HepG2 (cell line): ENCODE results near the gene BLOC1S1. TPM values are rescaled to one million over a fixed set of nuclear protein-coding genes. Genes with fewer than 3 reads are reported as not detected.
"Not testable (repeated sequence)": the region's sequence is repeated elsewhere in the genome, so short reads cannot be mapped to it uniquely, and the experiment has no call there.

ENCODE experiments used
- ATAC-seq: fragments of 200-7000 bp; cut with Tn5 transposase; 3 replicates; pipeline ENCODE4 v1.9.1; 2020; ENCODE audit warnings: mild to moderate bottlenecking, moderate library complexity
- BruUV-seq: library from RNA; stranded (reverse); fragments of 400-500 nt; replicated peaks from 2 replicates; lab custom pipeline; 2021; lab: Mats Ljungman, UMichigan
- CTCF ChIA-PET: fragments of 300-600 bp; formaldehyde crosslinking; extraction: SDS; loops from one replicate; lab custom pipeline; 2021; ENCODE audit warnings: low total read pairs, inconsistent platforms, low intra/inter-chr PET ratio; lab: Yijun Ruan, JAX
- POLR2A ChIA-PET: fragments of 350-600 bp; sonication (Branson Sonifier 250); formaldehyde crosslinking; loops from one replicate; lab custom pipeline; 2020; ENCODE audit warnings: antibody characterized with exemption, inconsistent platforms; lab: Yijun Ruan, JAX
- DNase-seq: peaks from one replicate; pipeline ENCODE4 v3.0.0-alpha.2; 2015; ENCODE audit warnings: low spot score
- FAIRE-seq: peaks from 3 replicates; lab custom pipeline; 2011; peaks lifted over from hg19 to GRCh38; lab: Jason Lieb, UNC
- H2AFZ ChIP-seq: one replicate; pipeline ENCODE4 v1.6.1; 2011; ENCODE audit warnings: low read length, inconsistent platforms
- H3K27ac ChIP-seq: fragments of 300-600 bp; 3 replicates; pipeline ENCODE4 v1.8.0; 2011; ENCODE audit warnings: mixed run types, mild to moderate bottlenecking, mixed read lengths, low read length, inconsistent platforms; ENCODE audit not compliant: insufficient read depth; ENCODE audit errors: extremely low read length
- H3K27me3 ChIP-seq, 2 experiments: fragments of 200-600 bp in 1 of 2; 2 replicates in 1 of 2; 3 replicates in 1 of 2; pipeline versions ENCODE4 v1.6.0 to v1.8.0; 2011; ENCODE audit warnings: low read length in 2 of 2, mild to moderate bottlenecking in 2 of 2, moderate library complexity in 2 of 2, inconsistent platforms in 1 of 2; ENCODE audit not compliant: insufficient read depth in 2 of 2, control insufficient read depth in 1 of 2
- H3K36me3 ChIP-seq, 2 experiments: fragments of 200-600 bp in 1 of 2; replicated peaks in 1 of 2; 2 replicates in 1 of 2; 3 replicates in 1 of 2; pipeline versions ENCODE4 v1.5.1 to v1.8.0; 2011; ENCODE audit warnings: low read length in 2 of 2, inconsistent platforms in 1 of 2; ENCODE audit not compliant: insufficient read depth in 2 of 2, control insufficient read depth in 1 of 2
- H3K4me1 ChIP-seq: 2 replicates; pipeline ENCODE4 v1.5.1; 2012; ENCODE audit warnings: low read length, inconsistent platforms; ENCODE audit not compliant: insufficient read depth
- H3K4me2 ChIP-seq: 2 replicates; pipeline ENCODE4 v1.6.0; 2011; ENCODE audit warnings: low read depth, low read length, inconsistent platforms
- H3K4me3 ChIP-seq, 3 experiments: fragments of 200-600 bp in 1 of 3; sonication (generic), shearing (Covaris generic) in 1 of 3; replicated peaks in 1 of 3; 2 replicates each; pipeline ENCODE4 v1.5.1; 2011 to 2016; ENCODE audit warnings: low read length in 3 of 3, inconsistent platforms in 2 of 3, low read depth in 2 of 3, mild to moderate bottlenecking in 2 of 3, control low read depth in 1 of 3, mixed read lengths in 1 of 3; ENCODE audit not compliant: insufficient read depth in 1 of 3
- H3K79me2 ChIP-seq: one replicate; pipeline ENCODE4 v1.6.1; 2011; ENCODE audit warnings: low read length, inconsistent platforms; ENCODE audit not compliant: insufficient read depth
- H3K9ac ChIP-seq: 2 replicates; pipeline ENCODE4 v1.6.0; 2011; ENCODE audit warnings: mild to moderate bottlenecking, low read depth, low read length, inconsistent platforms; ENCODE audit not compliant: insufficient read depth
- H3K9me3 ChIP-seq: 2 replicates; pipeline ENCODE4 v1.5.1; 2012; ENCODE audit warnings: mild to moderate bottlenecking, low read length
- H4K20me1 ChIP-seq: 2 replicates; pipeline ENCODE4 v1.6.0; 2011; ENCODE audit warnings: inconsistent platforms, mild to moderate bottlenecking, low read length, moderate library complexity; ENCODE audit not compliant: insufficient read depth
- AFF4 ChIP-seq: sonication (generic); formaldehyde crosslinking; IDR thresholded peaks from 2 replicates; pipeline ENCODE4 v1.4.0; 2020; ENCODE audit warnings: missing genetic modification reagents
- ARNTL ChIP-seq: sonication (generic); formaldehyde crosslinking; IDR thresholded peaks from 2 replicates; pipeline ENCODE4 v1.4.0; 2020; ENCODE audit warnings: mild to moderate bottlenecking, missing genetic modification reagents
- ETV5 ChIP-seq: IDR thresholded peaks from 2 replicates; pipeline ENCODE4 v1.6.1; 2018; ENCODE audit warnings: missing biosample characterization, missing genetic modification reagents, inconsistent platforms, borderline replicate concordance
- FOXO4 ChIP-seq: sonication (generic); formaldehyde crosslinking; conservative IDR thresholded peaks from 2 replicates; pipeline ENCODE4 v1.8.1; 2023; ENCODE audit warnings: missing genetic modification reagents
- MED1 ChIP-seq: sonication (generic); formaldehyde crosslinking; IDR thresholded peaks from 2 replicates; pipeline ENCODE4 v1.4.0; 2020; ENCODE audit warnings: missing genetic modification reagents
- PITX1 ChIP-seq: sonication (generic); formaldehyde crosslinking; IDR thresholded peaks from 2 replicates; pipeline ENCODE4 v1.5.1; 2020; ENCODE audit warnings: mild to moderate bottlenecking, missing genetic modification reagents
- ZNF512 ChIP-seq: sonication (generic); formaldehyde crosslinking; IDR thresholded peaks from 2 replicates; pipeline ENCODE4 v1.4.0; 2020; ENCODE audit warnings: mild to moderate bottlenecking, missing genetic modification reagents
- ZSCAN9 ChIP-seq: IDR thresholded peaks from 2 replicates; pipeline ENCODE4 v1.6.1; 2016; ENCODE audit warnings: borderline replicate concordance
- WGBS: methylation state at CpG from one replicate; pipeline ENCODE4 v1.1.6; 2017; ENCODE audit warnings: low lambda C conversion rate; 5-methylcytosine and 5-hydroxymethylcytosine counted together
- in situ Hi-C: cut with HindIII; loops from 2 replicates; pipeline ENCODE4 v1.10.0; 2017; ENCODE audit warnings: low pct_unique_long_range_greater_than_20kb; ENCODE audit not compliant: extremely low pct_ligation_motif_present
- intact Hi-C: fragments of 100-400 bp; cut with micrococcal nuclease; formaldehyde crosslinking; loops from one replicate; pipeline ENCODE4 v1.10.0; 2022; ENCODE audit not compliant: unreplicated experiment
- polyA plus RNA-seq, 8 experiments: library from polyadenylated mRNA; depleted of rRNA in 3 of 8; stranded (reverse) in 7 of 8; unstranded in 1 of 8; fragments of >200 nt; fragmentation: Illumina TruSeq in 4 of 8; extraction: Trizol in 4 of 8; gene quantifications; 2 replicates each; pipeline versions ENCODE4 v1.2.1 to v1.2.3, GENCODE V29; 2011 to 2016; ENCODE audit warnings: low read depth in 4 of 8, missing spikeins in 1 of 8, mixed read lengths in 1 of 8; ENCODE audit not compliant: insufficient read depth in 1 of 8
- total RNA-seq, 5 experiments: library from RNA; depleted of rRNA; stranded (reverse); fragments of >200 nt; fragmentation: Illumina TruSeq; extraction: Trizol; gene quantifications; 2 replicates each; pipeline ENCODE4 v1.2.3, GENCODE V29; 2016; ENCODE audit warnings: low read depth in 1 of 5

Gene BLOC1S1
- total and polyA plus RNA-seq, 2 of the 13 experiments (the other 11 are each of a cell fraction or from before 2014, with no cell fraction given): 55.1 to 95.3 TPM

GRCh38 chr12:55755246-55755645 lies 39.4 kb downstream of the BLOC1S1 start (continued):
- TF ChIP-seq FOXO4 (CRISPR knock-in tag) (no peak), AFF4 (CRISPR knock-in tag) (no peak), MED1 (CRISPR knock-in tag) (no peak), ETV5 (CRISPR knock-in tag) (no peak)

- Histone ChIP-seq H2AFZ (no peak overlapping the region), H4K20me1 (no peaks in the 10 kb centered on the region), H3K36me3 (peaks cover 21 to 74% of the 10 kb centered on the region in 2 experiments), H3K4me3 (no peak overlapping the region), H3K4me1 (no peaks in the 10 kb centered on the region), H3K9ac (no peak overlapping the region), H3K27me3 (no peaks in the 10 kb centered on the region), H3K9me3 (no peaks in the 10 kb centered on the region), H3K79me2 (no peaks in the 10 kb centered on the region), H3K27ac (no peak overlapping the region), H3K4me2 (no peak overlapping the region)
- 97% methylated on average over 2 of the region's 2 CpGs for WGBS
- intact Hi-C loops (no loop called here), in situ Hi-C loops (no loop called here)
- ChIA-PET POLR2A (no interaction called here), CTCF (no interaction called here)
- FAIRE-seq (no peak), DNase-seq (no peak), ATAC-seq (no peak)
- BruUV-seq: no TSS peak
- TF ChIP-seq ZSCAN9 (no peak), ZNF512 (CRISPR knock-in tag) (no peak), ARNTL (CRISPR knock-in tag) (no peak), PITX1 (no peak)
Measured at GRCh38 chr12:55757701-55758100, 41.9 kb downstream of the BLOC1S1 start.

- H3K27ac ChIP-seq, DNase-seq, H3K27me3 ChIP-seq, H3K4me3 ChIP-seq, H3K9ac ChIP-seq, H2AFZ ChIP-seq, BruUV-seq, POLR2A ChIA-PET, FAIRE-seq, H3K79me2 ChIP-seq, H3K4me1 ChIP-seq, CTCF ChIA-PET, in situ Hi-C loops, H4K20me1 ChIP-seq, H3K4me2 ChIP-seq, intact Hi-C loops, ATAC-seq, H3K9me3 ChIP-seq: not testable (repeated sequence)
- WGBS: 98% methylated on average over 4 of the region's 4 CpGs
- H3K36me3 ChIP-seq: peaks cover 21 to 73% of the 10 kb centered on the region in 2 experiments; a peak in 4 of 5 replicates
Measured at GRCh38 chr12:55758575-55758974, 42.7 kb downstream of the BLOC1S1 start.
